Measurements from ENCODE around the gene AADACL4.

The AADACL4 gene

DNA sequence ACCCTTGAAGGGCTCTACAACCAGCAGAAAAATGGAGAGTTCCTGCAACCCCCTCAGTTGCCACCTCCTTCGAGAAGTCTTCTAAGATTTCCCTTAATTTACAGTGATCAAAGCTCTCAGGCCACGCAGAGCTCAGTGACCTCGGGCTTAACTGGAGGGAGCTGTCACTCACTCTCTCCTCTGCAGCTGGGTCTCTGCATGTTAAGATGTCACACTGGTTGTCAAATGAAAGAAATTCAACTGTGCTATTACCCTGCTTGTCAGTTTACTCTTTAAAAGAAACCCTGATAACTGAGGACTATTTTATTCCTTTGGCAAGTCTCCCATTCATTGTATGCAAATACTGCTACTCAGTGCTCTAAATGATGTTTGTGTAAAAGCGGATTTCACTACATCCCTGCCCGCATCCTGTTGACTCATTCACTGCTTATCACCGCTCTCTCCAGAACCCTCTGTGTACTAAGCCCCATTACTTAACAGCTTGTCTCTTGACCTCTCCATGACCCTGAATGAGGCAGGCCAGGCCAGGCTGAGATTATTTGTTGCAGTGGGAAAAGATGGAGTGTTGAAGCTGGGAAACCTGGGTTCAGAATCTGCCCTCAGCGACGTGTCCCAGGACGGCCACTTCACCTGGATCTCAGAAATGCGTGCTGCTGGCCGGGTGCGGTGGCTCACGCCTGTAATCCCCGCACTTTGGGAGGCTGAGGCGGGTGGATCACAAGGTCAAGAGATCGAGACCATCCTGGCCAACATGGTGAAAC is 39.6 kb upstream of the AADACL4 start:
- Mint-ChIP-seq H3K4me3 (no peak overlapping the region), H3K9me3 (peaks cover 4% of the 10 kb centered on the region in 2 donors), H3K27me3 (no peaks in the 10 kb centered on the region), H3K4me1 (peaks cover 39 to 46% of the 10 kb centered on the region in 2 donors), H3K36me3 (peaks cover 58 to 84% of the 10 kb centered on the region in 2 donors), H3K27ac (no peak overlapping the region)
- DNase-seq (no peak), ATAC-seq (replicated peaks) (peak; percentile 42 to 55)

DNA sequence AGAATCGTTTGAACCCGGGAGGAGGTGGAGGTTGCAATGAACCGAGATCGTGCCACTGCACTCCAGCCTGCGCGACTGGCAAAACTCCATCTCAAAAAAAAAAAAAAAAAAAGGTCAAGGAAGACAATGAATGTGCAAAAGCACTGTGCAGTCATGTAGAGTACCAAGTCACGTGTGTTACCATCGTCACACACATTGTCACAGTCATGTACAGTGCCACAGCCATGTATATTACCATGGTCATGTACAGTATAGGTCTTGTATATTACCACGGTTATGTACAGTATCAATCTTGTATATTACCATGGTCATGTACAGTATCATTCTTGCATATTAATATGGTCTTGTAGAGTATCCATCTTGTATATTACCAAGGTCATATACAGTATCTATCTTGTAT is 38.9 kb upstream of the AADACL4 start:
- ATAC-seq (replicated peaks) = no peak
- Mint-ChIP-seq H3K4me3 (no peak overlapping the region), H3K36me3 (peaks cover 59 to 84% of the 10 kb centered on the region in 2 donors), H3K4me1 (peaks cover 37 to 45% of the 10 kb centered on the region in 2 donors), H3K9me3 (peaks cover 4% of the 10 kb centered on the region in 2 donors), H3K27ac (no peak overlapping the region), H3K27me3 (no peaks in the 10 kb centered on the region)
- DNase-seq = no peak

DNA sequence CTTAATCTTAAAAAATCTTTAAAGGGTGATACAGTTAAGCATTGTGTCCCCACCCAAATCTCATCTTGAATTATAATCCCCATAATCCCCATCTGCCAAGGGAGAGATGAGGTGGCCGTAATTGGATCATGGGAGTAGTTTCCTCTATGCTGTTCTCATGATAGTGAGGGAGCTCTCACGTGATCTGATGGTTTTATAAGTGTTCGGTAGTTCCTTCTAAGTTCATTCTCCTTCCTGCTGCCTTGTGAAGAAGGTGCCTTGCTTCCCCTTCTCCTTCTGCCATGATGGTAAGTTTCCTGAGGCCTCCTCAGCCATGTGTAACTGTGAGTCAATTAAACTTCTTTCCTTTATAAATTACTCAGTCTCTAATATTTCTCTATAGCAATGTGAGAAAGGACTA is 36.6 kb upstream of the AADACL4 start:
- Mint-ChIP-seq H3K27me3 (no peaks in the 10 kb centered on the region), H3K4me1 (peaks cover 22 to 26% of the 10 kb centered on the region in 2 donors), H3K27ac (no peak overlapping the region), H3K4me3 (no peak overlapping the region), H3K9me3 (peaks cover 4% of the 10 kb centered on the region in 2 donors), H3K36me3 (peaks cover 65 to 79% of the 10 kb centered on the region in 2 donors)
- no peak for ATAC-seq (replicated peaks)
- no peak for DNase-seq

DNA sequence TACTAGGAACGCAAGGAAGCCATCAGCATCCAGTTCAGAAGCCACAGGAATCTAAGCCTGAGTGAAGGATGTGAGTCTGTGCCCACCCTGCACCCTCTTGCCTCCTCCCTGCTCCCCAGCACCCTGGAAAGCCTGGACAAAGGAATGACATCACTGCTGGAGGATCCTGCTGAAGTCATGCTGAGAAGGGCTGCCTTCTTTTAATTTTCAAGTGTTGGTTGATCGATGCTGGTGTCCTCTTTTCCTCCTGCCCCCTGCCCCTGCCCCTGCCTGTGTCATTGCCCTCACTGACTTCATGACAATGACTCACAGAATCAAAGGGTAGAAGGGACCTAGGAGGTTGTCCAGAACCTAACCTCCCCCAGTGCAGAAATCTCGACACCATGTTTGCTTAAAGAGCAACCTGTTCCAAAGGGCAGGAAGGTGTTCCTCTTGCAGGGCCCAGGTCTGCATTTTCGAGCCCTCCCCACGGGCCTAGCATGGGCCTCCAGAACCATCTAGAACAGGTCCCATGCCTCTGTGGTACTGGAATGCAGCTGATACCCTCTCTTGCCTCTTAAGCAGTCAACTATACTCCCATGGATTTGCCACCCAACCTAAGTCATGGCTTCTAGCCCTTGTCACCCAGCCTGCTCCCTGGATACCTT is 35.5 kb upstream of the AADACL4 start:
- Mint-ChIP-seq H3K27me3 (no peaks in the 10 kb centered on the region), H3K9me3 (peaks cover 4% of the 10 kb centered on the region in 2 donors), H3K36me3 (peaks cover 71 to 80% of the 10 kb centered on the region in 2 donors), H3K4me3 (no peak overlapping the region), H3K27ac (peak overlapping the region; percentile 20), H3K4me1 (peaks cover 27 to 29% of the 10 kb centered on the region in 2 donors)
- DNase-seq (no peak), ATAC-seq (replicated peaks) (no peak)

DNA sequence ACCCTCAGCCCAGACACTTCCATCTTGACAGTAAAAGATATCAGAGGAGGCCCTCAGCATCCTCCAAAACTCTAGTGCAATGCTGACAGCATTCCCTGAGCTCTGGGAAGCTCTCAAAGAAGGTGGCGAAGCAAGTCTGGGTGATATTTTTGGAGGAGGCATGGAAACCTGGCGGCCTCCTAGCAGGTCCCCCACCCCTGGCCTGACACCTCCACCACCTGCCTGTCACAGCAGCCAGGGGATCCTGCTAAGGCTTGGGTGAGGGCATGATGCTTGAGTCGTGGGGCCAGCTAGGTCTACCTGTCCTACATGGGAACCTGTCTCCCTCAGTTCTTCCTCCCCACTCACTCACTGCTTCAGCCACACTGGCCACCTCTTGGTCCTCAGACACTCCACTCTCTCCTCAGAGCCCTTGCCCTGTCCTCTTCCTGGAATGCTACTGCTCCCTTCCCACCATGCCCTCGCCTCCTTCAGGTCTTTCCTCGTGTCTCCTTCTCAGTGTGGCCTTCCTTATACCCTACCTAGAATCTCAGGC is 34.3 kb upstream of the AADACL4 start:
- H3K27ac Mint-ChIP-seq = peak overlapping the region; percentile 76
- H3K4me3 Mint-ChIP-seq = no peak overlapping the region
- peaks cover 70 to 75% of the 10 kb centered on the region in 2 donors for H3K36me3 Mint-ChIP-seq
- DNase-seq = no peak
- ATAC-seq (replicated peaks) = no peak
- H3K4me1 Mint-ChIP-seq = peaks cover 25 to 27% of the 10 kb centered on the region in 2 donors
- peaks cover 4% of the 10 kb centered on the region in 2 donors for H3K9me3 Mint-ChIP-seq
- H3K27me3 Mint-ChIP-seq = peaks cover 0 to under 1% of the 10 kb centered on the region in 2 donors

DNA sequence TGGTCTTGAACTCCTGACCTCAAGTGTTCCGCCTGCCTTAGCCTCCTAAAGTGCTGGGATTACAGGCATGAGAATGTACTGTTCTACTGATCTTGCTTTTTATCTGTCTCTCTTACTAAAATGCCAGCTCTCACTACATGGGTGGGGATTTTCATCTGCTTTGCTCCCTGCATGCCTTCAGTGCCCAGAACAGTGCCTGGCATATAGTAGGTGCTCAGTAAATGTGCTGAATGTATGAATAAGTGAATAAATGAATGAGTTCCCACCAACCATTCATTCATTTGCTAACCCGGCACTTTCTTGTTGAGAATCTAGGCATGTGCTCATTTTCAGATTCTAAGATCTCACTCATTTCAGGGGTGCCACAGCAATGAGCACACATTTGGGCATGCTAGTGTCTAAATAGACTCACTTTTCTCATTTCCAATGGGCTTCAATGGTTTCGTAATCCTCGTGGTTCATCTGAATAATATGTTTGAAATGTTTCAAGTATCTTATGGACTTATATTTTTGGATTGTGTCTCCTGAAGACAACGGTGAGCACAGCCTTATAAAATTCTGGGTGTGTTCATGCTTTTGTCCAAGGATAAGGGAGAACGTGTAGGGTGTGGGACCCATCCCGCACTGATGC is 33.5 kb upstream of the AADACL4 start:
- Mint-ChIP-seq H3K4me3 (no peak overlapping the region), H3K27me3 (peaks cover 0 to 6% of the 10 kb centered on the region in 2 donors), H3K9me3 (peaks cover 4% of the 10 kb centered on the region in 2 donors), H3K27ac (peak overlapping the region; percentile 71), H3K36me3 (peaks cover 74 to 79% of the 10 kb centered on the region in 2 donors), H3K4me1 (peaks cover 28 to 31% of the 10 kb centered on the region in 2 donors)
- ATAC-seq (replicated peaks) (no peak), DNase-seq (no peak)

DNA sequence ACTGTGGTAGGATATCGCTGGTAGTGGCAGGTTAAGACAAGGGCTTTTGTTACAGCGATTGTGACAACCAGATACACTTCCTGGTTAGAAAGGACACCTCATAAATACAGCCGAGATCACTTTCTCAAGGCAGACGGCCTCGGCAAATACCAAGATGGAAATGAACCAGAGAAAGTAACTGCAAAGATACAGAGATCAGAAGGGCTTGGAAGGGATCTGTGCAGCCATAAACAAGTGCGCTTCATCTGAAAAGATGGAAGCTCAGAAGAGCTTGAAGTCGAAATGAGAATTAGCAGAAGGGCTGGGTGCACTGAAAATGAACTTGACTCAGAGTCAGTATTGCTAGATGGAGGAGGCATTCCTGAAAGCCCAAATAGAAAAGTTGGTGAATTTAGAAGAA is 32.9 kb upstream of the AADACL4 start:
- Mint-ChIP-seq H3K4me3 (no peak overlapping the region), H3K9me3 (peaks cover 4% of the 10 kb centered on the region in 2 donors), H3K36me3 (peaks cover 79 to 82% of the 10 kb centered on the region in 2 donors), H3K27me3 (peaks cover 0 to 6% of the 10 kb centered on the region in 2 donors), H3K4me1 (peaks cover 28 to 36% of the 10 kb centered on the region in 2 donors), H3K27ac (no peak overlapping the region)
- DNase-seq (no peak), ATAC-seq (replicated peaks) (no peak)

DNA sequence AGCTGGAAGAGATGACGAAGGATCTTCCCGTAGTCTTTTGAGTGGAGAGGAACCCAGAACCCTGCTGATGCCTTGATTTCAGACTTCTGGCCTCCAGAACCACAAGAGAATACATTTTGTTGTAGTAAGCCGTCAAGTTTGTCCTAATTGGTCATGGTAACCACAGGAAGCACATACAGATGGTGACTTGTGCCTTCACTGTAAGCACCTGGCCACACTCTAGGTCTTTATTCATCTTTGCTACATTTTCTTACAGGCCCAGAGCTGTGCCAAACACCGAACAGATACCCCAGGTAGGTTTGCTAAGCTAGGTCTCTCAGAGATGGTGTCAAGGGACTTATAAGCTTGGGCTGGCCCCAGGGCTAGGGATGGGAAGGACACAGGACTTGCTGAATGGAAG is 30.7 kb upstream of the AADACL4 start:
- H3K9me3 Mint-ChIP-seq = no peaks in the 10 kb centered on the region
- H3K4me3 Mint-ChIP-seq = peak overlapping the region in 1 of 2 donors; percentile 10
- peaks cover 37 to 54% of the 10 kb centered on the region in 2 donors for H3K4me1 Mint-ChIP-seq
- H3K27ac Mint-ChIP-seq = no peak overlapping the region
- H3K36me3 Mint-ChIP-seq = peaks cover 74 to 81% of the 10 kb centered on the region in 2 donors
- DNase-seq (no peak), ATAC-seq (replicated peaks) (no peak)
- peaks cover 0 to 11% of the 10 kb centered on the region in 2 donors for H3K27me3 Mint-ChIP-seq

DNA sequence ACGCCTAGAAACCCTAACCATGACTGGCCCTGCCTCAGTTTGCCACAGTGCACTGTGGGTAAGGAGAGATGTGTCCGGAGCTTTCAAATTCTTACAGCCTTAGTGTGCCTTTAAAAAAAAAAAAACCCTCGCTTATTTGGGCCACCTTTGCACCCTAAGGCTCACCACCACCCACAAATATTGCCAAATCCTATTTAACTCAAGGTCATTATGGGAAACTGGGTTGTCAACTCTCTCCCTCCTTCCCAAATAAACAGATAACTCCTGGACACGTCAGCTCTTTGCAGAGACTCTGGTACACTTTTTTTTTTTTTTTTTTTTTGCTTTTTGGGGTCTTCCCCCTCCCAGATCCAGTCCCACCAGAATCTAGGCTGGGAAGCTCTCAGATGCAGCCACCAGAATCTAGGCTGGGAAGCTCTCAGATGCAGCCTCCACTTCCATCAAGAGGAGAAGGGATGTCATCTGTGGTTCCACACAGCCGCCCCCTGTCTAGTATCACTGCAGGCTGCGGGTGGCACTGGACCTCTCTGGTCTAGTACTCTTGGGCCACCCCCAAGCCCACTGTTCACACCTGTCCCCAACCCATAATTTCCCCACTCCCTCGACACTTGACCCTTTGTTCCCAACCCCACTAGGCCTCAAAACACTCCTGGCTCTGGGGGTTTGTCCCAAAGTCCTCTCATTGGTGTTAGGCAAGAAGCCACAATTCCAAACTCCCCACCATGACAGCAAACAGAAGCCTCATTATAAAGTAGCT is 29.3 kb upstream of the AADACL4 start:
- H3K9me3 Mint-ChIP-seq = no peaks in the 10 kb centered on the region
- ATAC-seq (replicated peaks) (no peak), DNase-seq (no peak)
- H3K27me3 Mint-ChIP-seq = peaks cover 0 to 11% of the 10 kb centered on the region in 2 donors
- peaks cover 43 to 68% of the 10 kb centered on the region in 2 donors for H3K4me1 Mint-ChIP-seq
- peaks cover 62 to 72% of the 10 kb centered on the region in 2 donors for H3K36me3 Mint-ChIP-seq
- H3K27ac Mint-ChIP-seq = peak overlapping the region; percentile 28
- peak overlapping the region; percentile 97 to 98 for H3K4me3 Mint-ChIP-seq

DNA sequence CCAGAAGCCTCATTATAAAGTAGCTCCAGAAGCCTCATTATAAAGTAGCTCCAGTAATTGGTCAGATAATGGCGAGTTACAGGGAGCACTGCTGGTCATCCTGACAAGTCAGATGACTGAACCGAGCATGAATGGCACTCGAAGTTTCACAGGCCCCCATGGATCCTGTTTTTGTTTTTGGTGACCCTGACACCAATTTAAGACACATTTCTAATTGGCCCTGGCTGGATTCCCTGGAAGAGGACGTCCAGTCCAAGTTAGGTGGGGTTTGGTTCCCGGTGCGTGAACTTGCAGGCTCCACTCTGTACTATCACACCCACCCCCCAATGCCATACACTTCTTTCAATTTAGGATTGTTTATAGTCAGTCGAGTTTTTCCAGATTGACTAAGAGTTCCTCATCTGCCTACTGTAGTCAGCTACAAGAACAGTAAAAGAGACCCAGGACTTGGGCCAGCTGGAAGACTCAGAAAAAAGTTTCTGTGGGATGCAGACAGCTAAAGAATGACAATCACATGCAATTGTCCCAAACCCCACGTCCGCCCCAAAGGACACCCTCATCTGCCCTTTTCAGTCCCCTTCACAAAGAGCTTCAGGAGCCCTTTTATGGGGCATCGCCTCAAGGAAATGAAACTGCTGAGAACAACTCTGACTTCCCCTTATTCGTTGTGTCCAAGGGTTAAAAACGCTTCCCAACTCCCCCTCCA is 28.6 kb upstream of the AADACL4 start:
- peak overlapping the region; percentile 98 for H3K27ac Mint-ChIP-seq
- H3K4me3 Mint-ChIP-seq = peak overlapping the region; percentile 97 to 98
- H3K4me1 Mint-ChIP-seq = peaks cover 46 to 75% of the 10 kb centered on the region in 2 donors
- peaks cover 4 to 11% of the 10 kb centered on the region in 2 donors for H3K27me3 Mint-ChIP-seq
- H3K9me3 Mint-ChIP-seq = no peaks in the 10 kb centered on the region
- DNase-seq (no peak), ATAC-seq (replicated peaks) (no peak)
- H3K36me3 Mint-ChIP-seq = peaks cover 58 to 67% of the 10 kb centered on the region in 2 donors

DNA sequence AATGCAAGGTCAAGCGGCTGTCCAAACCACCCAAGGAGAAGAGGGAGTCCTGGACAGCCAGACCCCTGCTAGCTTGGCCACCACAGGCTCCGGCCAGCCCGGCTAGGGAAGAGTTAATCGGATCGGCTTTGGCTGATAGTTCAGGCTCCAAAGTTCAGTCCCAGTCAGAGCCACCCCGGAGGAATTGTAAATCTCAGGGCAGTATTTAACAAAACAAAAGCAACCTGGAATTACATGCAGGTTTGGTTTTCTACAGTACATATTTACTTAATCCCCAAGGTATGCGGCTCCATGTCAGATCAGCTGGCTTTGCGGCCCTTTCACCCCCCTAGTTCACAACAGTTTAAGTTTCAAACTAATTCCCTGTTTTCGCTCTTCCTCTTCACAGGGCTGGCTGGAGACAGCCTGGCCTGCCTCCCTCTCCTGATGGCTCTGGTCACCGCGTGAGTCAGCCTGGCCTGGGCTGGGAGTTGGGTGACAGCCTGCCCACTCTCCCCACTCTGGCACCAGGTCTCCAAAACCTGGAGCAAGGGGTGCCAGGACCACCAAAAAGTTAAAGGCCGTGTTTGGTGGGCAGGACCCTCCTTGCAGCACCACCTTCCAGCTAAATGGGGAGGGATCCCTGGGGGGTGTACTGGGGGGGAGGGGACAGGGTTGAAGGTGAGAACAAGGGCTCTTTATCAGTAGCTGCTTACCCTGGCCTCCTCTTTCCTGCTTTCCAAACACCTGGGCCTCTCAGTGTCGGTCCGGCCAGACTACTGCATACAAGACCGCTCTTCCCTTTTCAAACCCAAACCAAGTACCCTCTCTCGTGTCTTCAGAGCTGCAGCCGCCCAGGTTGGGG is 27.8 kb upstream of the AADACL4 start:
- H3K27ac Mint-ChIP-seq = peak overlapping the region; percentile 98
- DNase-seq = no peak

DNA sequence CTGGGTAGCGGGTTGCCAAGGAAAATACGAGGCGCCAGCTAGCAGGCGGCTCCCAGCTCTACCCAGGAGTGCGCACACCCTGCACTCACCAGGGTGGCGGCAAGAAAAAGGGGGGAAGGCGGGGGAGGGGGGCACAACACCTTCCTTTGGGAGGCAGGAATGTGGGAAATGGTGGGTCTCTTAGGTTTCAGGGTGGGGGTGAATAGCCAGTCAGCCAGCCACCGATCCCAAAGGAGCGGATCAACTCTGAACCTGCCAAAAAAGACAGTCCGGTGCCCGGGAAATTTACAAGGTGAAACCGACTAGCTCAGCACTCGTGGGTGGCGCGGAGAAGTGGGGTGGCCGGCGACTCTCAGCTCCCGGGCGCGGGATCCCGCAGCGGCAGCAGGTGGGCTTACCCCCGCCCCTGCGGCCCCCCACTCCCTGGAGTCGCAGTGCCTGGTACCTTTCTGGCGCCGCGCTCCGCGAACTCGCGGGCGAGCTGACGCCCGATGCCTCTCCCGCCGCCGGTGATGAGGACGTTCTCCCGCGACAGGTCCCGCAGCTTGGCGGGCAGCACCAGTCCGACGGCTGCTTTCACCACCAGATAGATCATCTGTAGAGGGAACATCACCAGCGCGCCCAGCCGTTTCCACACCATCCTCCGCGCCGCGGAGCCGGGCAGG is 27.0 kb upstream of the AADACL4 start:
- H3K27ac Mint-ChIP-seq = peak overlapping the region; percentile 98
- peaks cover 51 to 59% of the 10 kb centered on the region in 2 donors for H3K36me3 Mint-ChIP-seq
- no peaks in the 10 kb centered on the region for H3K9me3 Mint-ChIP-seq
- peak; percentile 34 for DNase-seq
- peaks cover 48 to 85% of the 10 kb centered on the region in 2 donors for H3K4me1 Mint-ChIP-seq
- H3K27me3 Mint-ChIP-seq = peaks cover 9 to 11% of the 10 kb centered on the region in 2 donors
- ATAC-seq (replicated peaks) = peak; percentile 15 to 25
- H3K4me3 Mint-ChIP-seq = peak overlapping the region; percentile 97 to 98

More for the DNA sequence above, 27.8 kb upstream of the AADACL4 start:
- Mint-ChIP-seq H3K9me3 (no peaks in the 10 kb centered on the region), H3K4me1 (peaks cover 46 to 79% of the 10 kb centered on the region in 2 donors), H3K4me3 (peak overlapping the region; percentile 97 to 98), H3K27me3 (peaks cover 4 to 11% of the 10 kb centered on the region in 2 donors), H3K36me3 (peaks cover 51 to 59% of the 10 kb centered on the region in 2 donors)
- no peak for ATAC-seq (replicated peaks)

Measured in stimulated activated naive B cell treated with anti-CD40 and anti-IgM and Interleukin-4, amounts not matched to agents 10 μg/mL and 1 μg/mL and 100 μg/mL, for 72 hours (primary cell).